ENCODE results near the gene TAPBP.
A peak's percentile ranks its signal among the peaks of the same experiment; 100 is the strongest.

TAPBP gene

DNA sequence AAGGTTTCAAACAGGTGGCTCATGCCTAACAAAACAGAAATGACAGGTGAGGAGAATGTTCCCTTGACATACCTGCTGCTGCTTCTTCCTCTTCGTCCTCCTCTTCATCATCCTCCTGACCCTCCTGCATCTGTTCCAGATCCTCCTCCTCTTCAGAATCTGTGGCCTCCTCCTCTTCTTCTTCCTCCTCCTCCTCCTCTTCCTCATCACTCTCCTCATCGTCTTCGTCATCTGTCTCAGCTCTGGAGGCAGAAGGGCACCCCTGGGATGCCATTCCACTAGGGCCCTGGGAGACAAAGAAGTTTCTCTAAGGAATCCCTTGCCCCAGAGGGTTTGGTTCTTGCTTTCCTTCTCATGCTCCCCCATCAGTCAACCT lies 6.0 kb upstream of the TAPBP start:
- DNase-seq (ENCODE audit: low read depth) = no peak

DNA sequence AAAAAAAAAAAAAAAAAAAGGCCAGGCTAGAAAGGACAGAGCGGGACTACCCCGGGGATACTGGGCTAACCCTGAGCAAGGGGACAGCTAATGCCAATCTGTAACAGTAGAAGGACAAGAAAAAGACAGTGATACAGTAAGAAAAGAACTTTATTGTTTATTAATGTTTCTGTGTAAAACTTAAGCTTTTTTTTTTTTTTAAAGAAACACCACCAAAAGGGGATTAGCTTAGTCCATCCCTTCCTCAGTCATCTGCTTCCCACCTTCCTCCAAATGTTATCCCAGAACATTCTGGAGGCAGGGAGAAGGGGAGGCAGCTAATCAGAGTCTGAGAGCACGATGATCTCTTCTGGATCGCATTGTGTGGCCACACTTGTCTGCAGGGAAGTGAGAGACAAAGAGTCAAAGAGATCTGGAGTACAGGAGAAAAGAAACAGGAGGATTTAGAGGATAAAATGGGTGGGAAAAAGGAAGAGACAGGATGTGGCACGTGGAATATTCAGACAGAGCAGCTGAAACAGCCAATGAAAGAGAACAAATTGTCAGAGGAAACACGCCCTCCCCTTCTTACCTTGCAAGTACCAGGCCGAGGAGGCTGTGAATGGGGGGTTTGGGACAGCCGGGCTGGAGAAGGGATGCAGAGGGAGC lies 4.7 kb upstream of the TAPBP start:
- DNase-seq (ENCODE audit: low read depth) = no peak

DNA sequence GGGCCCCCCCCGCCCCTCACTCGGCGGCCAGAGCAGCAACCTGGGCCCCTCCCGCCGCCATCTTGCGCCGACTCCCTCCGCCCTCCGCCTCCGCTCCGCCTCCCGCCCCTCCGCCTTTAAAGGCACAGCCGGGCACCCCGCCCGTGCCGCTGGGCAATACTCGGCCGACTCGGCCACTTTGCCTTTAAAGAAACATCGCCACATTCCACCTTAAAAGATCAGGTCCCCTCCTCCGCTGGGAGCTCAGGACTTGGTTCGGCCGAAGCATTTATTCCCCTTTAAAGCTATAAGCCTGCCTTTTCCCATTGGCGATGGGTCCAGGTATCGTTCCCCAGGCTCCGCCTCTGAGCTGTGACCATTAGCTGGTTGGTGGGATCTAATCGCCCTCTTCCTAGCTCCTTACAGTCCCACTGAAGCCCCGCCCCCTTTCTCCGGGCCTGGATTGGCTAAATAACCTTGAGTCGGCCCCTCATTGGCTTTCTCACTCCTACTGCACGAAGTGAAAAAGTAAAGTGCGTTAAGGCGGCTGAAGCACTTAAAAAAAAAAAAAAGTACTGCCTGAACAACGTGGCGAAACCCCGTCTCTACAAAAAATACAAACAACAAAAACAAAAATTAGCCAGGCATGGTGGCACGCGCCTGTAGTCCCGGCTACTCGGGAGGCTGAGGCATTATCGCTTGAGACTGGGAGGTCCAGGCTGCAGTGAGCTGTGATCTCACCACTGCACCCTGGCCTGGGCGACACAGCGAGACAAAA lies 4.0 kb upstream of the TAPBP start, which contains the start of gene ZBTB22:
Gene ZBTB22, minus strand, starts transcription at position 76 of the 757 bp plus-strand sequence. CDS start 828 bp downstream, outside the sequence.
- DNase-seq (ENCODE audit: low read depth) = peak; percentile 88

DNA sequence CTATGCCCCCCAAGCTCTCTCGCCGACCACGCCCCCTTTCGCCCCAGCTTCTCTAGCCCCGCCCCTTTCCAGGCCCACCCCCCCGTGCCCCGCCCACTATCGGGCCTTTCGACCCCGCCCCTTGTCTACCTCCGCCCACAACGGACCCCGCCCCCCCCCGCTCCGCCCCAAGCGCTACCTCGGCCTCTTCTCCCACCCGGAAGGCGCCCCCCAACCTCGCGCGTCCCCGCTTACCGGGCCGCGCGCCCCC lies 3.5 kb upstream of the TAPBP start:
- peak; percentile 52 for DNase-seq (ENCODE audit: low read depth)

DNA sequence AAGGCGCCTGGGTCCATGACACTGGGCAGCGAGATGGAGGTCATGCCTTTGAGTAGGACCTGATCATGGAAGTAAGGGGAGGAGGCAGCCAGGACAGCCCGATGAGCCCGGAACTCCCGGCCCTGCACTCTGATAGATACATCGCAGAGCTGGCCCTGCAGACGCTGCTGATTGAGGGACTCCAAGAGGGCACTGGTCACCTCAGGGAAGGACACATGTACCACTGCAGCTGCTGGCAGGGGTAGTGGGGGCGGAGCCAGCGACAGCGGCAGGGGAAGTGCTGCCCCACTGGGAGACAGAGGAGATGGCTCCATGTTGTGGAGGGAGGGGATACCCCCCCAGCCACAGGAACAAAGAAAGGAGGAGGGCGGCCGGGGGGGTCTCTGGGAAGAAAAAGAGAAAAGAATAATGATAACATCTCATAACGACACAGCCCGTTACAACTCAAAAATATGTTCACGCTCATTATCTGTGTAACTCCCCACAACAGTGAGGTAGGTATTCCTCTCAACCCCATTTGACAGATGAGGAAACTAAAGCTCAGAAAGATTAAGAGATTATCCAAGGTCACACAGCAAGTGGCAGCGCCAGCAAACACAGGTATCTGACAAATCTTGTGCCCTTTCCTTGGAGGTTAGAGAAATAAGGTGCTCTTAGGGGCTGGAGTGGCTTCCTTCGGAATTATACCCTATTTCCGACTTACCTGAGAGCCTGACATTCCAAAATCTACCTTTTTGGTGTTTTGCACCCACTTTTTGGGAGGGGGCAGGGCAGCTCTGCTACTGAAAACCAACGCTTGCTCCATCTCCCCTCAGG lies 2.9 kb upstream of the TAPBP start:
- DNase-seq (ENCODE audit: low read depth) = no peak

DNA sequence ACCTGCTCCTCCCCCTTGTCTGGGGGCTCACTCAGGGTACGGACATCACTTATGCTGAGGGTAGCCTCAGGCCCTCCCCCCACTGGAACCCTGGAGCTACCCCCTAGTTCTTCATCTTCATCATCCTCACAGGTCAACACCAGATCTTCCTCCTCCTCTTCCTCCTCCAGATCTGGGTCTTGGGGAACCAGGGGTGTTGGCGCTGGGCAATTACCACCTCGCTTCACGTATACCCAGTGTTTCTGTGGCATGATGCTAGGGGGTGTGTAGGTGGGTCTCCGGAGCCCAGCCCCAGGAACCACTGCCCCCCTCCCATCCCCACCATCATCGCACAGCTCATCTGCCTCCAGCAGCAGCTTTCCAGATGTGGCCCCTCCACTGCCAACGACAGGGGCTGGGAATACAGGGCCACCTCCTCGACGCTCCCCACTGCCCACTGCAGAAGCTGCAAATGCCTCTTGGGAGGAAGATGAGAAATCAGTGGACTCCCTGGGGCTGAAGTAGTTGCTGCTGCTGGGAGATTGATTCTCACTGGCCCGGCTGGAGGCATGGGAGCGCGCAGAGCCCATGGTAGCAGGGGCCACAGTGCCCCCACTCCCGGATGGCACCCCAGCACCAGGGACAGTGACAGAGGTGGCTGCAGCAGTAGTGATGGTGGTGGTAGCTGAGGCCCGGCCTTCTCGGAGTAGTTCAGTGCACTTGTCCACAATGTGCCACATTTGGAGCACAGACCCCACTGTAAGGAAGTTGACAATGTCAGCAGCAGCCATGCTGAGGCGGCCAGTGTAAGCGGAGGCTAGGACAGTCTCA lies 2.1 kb upstream of the TAPBP start:
- no peak for DNase-seq (ENCODE audit: low read depth)

DNA sequence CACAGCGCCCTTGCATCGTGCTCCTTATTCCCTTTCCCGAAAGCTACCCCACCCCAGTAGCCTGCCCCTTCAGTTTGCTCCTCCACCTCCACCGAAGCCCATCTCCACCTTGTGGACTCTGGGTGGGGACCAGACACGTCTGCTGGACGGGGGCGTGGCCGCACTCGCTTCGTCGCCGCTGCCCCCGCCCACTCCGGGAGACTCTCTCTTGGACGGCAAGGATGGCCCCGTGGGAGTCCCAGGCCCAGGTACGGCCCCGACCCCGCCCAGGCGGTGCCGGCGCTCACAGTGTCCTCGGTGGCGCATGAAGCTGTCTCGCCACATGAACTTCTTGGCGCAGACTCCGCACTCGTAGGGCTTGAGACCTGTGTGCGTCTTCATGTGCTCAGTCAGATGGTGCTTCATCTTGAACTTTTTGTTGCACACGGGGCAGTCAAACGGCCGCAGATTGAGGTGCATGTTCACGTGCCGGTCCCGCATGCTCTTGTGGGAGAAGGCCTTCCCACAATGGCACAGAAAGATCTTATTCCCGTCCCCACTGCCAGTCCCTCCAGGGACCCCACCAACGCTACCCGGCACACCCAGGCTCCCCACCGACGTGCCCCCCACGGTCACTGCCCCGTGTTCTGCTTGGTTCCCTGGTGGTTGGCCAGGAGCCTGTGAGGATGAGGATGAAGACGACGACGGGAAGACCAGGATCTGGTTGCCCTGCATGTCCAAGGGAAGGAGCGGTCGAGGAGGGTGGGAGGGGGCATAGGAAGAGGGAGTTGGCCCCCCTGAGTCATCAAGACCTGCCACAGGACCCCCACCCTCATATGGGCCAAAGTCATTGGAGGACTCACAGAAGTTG lies 1.3 kb upstream of the TAPBP start:
- DNase-seq (ENCODE audit: low read depth) = no peak

DNA sequence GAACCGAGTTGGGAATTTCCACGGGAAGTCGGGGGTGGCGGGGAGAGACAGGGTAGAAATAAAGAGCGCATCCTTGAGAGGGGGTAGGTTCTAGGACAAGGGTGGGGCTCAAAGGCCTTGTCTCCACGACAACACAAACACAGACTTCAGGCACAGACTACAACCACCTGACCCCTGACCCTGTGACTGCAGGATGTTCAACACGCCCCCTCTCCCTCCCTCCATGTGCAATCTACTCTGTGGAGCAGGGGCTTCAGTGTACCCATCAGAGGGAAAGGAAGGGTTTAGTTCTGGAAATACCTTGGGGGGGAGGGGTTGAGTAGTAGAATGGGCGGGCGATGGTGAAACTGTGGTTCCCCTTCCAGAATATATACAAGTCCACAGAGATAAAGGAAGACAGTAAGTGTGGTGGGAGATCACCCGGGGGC lies 651 bp upstream of the TAPBP start:
- DNase-seq (ENCODE audit: low read depth) = no peak

DNA sequence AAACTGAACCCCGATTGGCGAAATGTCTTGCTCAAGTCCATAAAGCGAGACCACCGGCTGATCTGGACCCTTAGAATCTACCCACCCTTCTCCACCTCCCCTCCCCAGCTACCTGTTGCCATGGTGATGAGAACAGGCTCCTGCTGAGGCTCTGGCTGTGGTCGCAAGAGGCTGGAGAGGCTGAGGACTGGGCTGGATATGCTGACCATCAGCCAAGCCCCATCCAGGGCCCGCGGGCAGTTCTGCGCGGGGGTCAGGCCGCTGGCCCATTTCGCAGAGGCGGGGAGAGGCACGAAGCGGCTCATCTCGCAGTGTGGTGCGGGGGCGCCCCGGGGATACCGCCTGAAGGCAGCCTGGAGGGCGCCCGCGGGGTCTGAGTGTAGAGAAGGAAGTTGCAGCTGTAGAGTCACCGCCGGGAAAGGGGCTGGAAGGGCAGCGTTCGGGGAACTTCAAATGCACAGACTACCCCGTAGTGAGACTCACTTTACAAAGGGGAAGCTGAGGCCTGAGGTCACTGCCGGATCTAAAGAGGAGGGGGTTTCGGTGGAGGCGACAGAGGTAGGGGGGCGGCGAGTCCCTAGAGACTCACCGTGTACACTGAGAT lies 671 bp downstream of the TAPBP start:
- no peak for DNase-seq (ENCODE audit: low read depth)

DNA sequence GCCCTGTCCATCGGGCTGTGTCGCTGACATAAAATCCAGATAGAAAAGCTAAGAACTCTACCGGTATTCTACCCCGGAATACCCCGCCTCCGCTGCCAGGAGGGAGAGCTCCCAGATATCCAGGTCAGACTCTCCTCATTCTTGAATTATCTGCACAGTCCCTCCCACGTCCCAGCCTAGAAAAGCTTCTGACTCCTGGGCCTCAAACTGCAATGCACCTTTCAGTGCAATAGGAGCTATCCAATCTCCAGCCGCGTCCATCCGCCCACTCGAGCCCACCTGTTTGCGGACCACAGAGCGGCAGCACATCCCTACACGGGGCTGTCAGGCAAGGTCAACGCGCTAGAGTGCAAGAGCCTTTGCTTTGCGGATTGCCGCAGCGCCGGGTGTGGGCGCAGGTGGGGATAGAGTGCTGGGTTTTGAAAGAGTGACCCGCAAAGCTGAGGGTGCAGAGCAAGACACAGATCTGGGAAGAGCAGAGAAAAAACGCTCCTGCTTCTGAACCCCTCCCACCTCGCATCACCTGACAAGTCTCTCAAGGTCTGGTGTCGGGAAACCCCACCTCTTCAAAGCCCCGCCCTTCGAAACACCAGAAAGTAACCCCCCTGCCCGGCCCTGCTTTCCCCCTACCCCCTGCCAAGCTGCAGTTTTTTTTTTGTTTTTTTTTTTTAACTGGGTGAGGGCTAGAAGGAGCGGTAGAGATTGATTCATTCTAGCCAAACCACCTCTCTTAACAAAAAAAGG lies 1.3 kb downstream of the TAPBP start:
- peak; percentile 64 for DNase-seq (ENCODE audit: low read depth)

DNA sequence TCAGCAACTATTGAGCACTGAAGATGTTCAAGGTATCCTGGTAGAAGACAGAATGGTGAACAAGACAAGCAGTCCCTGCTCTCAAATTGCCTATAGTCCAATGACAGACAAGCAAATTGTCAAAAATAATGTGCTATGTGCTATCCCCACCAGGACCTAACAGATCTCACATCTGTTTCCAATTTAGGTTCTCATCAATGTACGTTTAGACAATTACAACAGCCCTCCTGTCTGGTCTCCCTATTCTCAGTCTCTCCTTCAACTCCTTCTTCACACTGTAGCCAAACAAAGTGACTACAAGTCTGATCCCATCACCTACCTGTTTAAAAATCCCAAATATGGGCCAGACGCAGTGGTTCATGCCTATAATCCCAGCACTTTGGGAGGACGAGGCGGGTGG lies 7.5 kb downstream of the TAPBP start:
- no peak for DNase-seq (ENCODE audit: low read depth)

DNA sequence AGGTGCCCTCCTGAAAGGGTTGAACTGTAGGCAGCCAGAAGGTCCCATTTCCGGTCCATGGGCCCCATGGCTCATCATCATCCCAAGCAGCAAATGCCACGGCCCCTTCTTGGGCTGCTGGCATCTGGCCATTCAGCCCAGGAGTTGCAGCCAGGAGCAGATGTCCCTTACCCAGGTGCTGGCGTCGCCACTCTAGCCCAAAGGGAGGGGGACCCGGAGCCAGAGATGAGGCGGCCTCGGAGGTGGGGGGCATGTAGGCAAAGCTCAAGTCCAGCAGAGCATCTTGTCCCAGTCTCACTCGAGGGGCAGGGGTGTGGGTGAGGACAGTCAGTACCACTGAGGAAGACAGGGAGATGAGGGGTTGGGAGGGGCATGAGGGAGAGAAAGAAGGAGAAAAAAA lies 8.8 kb downstream of the TAPBP start:
- no peak for DNase-seq (ENCODE audit: low read depth)

DNA sequence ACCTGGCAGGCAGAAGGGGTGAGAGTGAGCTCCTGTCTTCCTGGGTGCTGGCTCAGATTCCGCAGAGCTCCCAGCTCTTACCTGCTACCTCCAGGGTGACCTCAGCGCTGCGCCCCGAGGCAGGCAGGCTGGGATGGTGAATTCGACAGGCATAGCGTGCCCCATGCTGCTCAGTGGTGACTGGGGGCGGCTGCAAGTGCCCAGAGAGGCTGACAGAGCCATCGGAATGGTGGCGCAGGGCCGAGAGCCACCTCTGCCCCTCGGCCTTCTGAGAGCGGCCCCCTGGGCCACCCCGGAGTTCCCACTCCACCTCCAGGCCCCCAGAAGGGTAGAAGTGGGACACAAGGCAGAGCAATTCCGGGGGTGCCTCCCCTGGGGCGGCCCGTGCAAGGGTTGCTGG lies 9.7 kb downstream of the TAPBP start:
- DNase-seq (ENCODE audit: low read depth) = no peak

DNA sequence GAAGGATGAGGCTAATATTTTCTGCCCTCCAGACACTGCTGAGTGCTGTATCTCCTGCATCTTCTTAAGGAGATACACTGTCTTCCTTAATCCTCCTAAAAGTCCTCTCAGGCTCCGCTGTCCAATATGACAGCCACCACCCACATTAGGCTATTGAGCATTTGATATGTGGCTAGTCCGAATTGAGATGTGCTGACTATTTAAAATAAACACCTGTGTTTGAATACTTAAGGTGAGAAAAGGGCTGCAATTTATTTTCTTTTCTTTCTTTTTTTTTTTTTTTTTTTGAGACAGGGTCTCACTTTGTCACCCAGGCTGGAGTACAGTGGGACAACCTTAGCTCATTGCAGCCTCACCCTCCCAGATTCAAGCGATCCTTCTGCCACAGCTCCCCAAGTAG lies 12.0 kb downstream of the TAPBP start:
- DNase-seq (ENCODE audit: low read depth) = no peak

DNA sequence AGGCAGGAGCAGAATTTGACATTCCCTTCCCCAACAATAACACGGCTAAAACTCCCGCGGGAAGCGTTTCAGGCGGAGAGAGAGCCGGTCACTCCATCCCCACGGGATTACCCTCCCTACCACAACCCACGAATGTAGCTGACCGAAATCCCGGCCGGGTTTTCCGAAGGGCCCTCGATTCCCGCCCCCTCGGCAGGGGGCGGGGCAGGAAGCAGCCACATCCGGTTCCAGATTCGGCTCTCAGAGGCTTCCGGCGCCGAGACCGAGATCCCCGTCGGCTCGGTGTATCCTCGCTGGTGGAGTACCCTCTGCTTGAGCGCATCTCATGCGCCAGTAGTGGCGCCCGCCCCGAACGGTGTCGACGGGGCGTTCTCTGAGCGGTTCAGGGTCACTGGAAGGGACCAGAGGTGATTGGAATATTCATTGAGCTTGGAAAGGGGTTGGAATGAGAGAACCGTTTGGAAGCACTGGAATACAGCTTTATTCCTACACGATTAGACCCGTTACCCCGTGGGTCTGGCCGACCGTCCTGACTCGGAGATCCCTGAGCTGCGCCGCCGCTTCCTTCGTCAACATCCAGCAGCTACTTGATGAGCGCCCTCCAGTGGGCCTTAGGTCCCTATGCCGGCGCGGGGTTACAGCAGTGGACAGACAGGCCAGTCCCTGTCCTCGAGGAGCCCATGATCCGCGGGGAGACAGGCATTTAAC lies 14.5 kb downstream of the TAPBP start:
- DNase-seq (ENCODE audit: low read depth) = peak; percentile 90

DNA sequence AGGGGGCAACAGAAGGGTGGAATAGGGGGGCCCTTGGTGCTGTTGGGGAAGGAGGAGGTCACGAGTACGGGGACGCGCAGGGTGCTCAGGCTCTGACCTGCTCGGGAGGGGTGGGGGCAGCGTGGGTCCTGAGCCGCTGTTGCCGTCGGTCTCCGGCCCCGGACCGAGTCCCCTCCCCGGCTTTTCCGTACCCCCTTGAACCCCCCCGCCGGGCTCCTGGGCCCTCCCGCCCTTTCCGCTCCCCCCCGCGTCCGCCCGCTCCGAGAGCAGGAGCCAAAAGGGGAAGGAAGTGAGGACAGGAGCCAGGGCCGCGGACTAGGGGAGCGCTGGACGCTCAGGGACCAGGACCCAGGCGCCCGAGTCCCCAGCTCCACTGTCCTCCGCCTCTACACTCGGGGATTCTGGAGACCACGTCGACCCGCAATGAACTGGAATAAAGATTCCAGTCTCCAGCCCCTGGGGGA lies 15.1 kb downstream of the TAPBP start, which contains the start of gene RGL2:
Gene RGL2, minus strand, starts transcription at position 170 of the 464 bp plus-strand sequence. CDS start 332 bp downstream, outside the sequence.
- DNase-seq (ENCODE audit: low read depth) = no peak

DNA sequence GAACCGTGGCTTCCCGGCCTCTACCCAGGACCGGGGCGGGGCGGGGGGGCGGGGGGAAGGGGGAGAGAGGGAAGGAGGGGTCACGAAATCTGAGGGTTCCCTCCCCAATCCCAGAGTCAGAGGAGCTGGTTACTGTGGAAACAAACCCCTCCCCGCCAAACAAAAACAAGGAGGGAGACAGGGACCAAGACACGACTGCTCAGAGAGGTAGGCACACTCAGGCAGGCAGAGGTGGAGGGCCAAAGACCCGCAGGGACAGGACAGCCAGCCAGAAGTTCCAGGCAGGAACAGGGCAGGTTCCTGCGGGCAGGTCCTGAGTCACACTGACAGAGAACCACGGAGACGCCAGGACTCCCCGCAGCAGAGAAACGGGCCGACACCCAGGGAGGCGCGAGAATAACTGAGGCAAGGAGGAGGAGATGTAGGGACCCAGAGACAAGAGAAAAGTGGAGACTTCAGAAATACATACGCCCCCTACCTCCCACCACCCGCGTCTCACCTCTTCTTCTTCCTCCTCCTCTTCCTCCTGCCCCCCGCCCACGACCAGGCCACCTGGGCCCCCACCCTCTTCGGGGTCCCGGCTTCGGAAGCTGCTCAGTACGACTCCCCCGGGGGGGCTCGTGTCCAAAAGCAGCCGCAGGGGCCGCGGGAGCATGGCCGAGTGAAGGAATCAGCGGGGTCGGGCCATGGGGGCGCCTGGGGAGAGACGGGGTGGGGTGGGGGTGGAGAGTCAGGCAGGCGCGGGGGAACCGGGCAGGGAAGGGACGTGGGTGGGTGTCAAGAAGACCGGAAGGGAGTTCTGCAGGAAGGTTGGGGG lies 15.7 kb downstream of the TAPBP start:
- DNase-seq (ENCODE audit: low read depth) = no peak

DNA sequence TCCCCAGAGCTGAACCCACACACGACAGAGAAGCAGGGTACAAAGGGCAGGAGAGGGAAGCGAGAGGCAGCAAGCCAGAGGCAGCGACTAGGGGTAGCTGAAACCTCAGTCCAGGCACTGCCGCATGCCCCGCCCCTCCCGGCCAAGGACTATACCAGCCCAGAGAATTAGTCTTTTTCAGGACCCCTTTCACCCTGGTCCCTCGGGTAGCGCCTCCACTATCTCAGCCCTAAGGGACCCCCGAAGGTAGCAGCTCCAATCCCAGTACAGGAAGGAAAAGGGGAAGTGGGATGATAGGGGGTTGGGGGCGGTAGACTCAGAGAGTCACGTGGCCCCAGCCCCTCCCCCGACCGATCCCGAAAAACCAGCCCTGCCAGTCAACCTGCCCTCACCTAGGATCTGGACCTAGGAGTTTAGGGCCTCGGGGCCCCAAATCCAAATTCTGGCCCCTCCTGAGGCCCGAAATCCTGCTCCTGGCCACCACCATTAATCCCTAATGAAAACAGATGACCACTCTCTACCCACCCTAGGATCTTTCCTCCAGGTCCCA lies 16.4 kb downstream of the TAPBP start:
- no peak for DNase-seq (ENCODE audit: low read depth)
